IPS DF 6.9 (cell line): Measurements from ENCODE around the gene NCK2.

Source experiments
- DNase-seq: peaks from one replicate; pipeline ENCODE4 v3.0.0-alpha.2; 2013; ENCODE audit warnings: low read depth, low spot score
- H3K27ac ChIP-seq: one replicate; pipeline ENCODE4 v1.5.1; 2013; ENCODE audit warnings: low read length, control low read depth
- H3K27me3 ChIP-seq: 2 replicates; pipeline ENCODE4 v1.6.1; 2013; ENCODE audit warnings: mild to moderate bottlenecking, low read length; ENCODE audit not compliant: control insufficient read depth, insufficient read depth
- H3K36me3 ChIP-seq: 2 replicates; pipeline ENCODE4 v1.6.1; 2013; ENCODE audit warnings: low read length; ENCODE audit not compliant: control insufficient read depth, insufficient read depth
- H3K4me1 ChIP-seq: 2 replicates; pipeline ENCODE4 v1.6.1; 2013; ENCODE audit warnings: low read length; ENCODE audit not compliant: control insufficient read depth, insufficient read depth
- H3K4me3 ChIP-seq: 2 replicates; pipeline ENCODE4 v1.5.1; 2013; ENCODE audit warnings: mild to moderate bottlenecking, low read length
- H3K9me3 ChIP-seq: 2 replicates; pipeline ENCODE4 v1.6.1; 2013; ENCODE audit warnings: low read length, inconsistent platforms; ENCODE audit not compliant: control insufficient read depth, insufficient read depth
- WGBS: extraction: QIAGEN DNeasy Blood & Tissue Kit; methylation state at CpG from one replicate; pipeline ENCODE4 v1.1.7; 2013; ENCODE audit warnings: mixed read lengths, missing lambda C conversion rate; ENCODE audit not compliant: insufficient read length, insufficient coverage; 5-methylcytosine and 5-hydroxymethylcytosine counted together

Gene NCK2

DNA sequence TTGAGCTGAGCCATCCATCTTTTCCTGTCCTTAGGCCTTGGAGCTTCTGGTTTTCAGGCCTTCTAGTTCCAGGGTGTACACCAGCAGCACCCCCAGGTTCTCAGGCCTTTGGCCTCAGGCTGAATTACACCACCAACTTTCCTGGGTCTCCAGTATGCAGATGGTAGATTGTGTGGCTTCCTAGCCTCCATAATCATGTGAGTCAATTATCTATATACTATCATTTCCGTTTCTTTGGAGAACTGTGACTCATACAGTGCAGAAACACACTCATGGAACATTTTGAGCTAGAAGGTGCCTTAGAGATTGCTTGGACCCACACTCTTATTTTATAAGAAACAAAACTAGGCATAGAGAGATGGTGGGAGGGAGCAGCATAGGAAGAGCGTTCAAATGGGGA is 167.4 kb downstream of the NCK2 start:
- no peak for DNase-seq
- H3K4me3 ChIP-seq = no peak overlapping the region
- no peaks in the 10 kb centered on the region for H3K36me3 ChIP-seq
- no peak overlapping the region for H3K27ac ChIP-seq
- H3K9me3 ChIP-seq = no peaks in the 10 kb centered on the region
- H3K27me3 ChIP-seq = no peaks in the 10 kb centered on the region
- H3K4me1 ChIP-seq = no peaks in the 10 kb centered on the region
- WGBS = no CpG with 5 or more reads among the region's 2 CpGs

GRCh38 chr2:105915005-105915558 is 170.4 kb downstream of the NCK2 start:
- no peak for DNase-seq
- H3K4me1 ChIP-seq = no peaks in the 10 kb centered on the region
- no peak overlapping the region for H3K4me3 ChIP-seq
- WGBS = no CpG with 5 or more reads among the region's 2 CpGs
- H3K9me3 ChIP-seq = no peaks in the 10 kb centered on the region
- no peak overlapping the region for H3K27ac ChIP-seq
- H3K27me3 ChIP-seq = no peaks in the 10 kb centered on the region
- H3K36me3 ChIP-seq = no peaks in the 10 kb centered on the region

- H3K9me3 ChIP-seq = no peaks in the 10 kb centered on the region
- WGBS = no CpG with 5 or more reads among the region's 4 CpGs
Measured at GRCh38 chr2:105917226-105917625, 172.5 kb downstream of the NCK2 start.

DNA sequence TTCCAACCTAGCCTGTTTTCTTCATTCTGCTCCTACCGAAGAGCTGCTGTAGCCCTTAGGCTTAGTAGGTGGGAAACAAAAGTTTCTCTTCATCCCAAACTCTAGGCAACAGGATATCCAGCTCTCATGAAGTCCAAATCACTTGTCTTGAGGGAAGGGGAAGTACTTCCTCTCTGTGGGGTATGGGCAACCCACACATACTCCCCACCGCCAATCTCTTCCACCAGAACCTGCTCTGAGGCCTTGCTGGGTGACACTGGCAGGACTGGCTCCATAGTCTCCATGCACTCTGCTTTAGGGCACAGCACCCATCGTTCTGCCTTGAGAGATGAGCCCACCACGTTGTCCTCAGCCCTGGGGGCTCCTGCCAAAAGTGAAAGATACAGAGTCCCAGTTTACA is 173.0 kb downstream of the NCK2 start:
- no peaks in the 10 kb centered on the region for H3K27me3 ChIP-seq
- no peaks in the 10 kb centered on the region for H3K4me1 ChIP-seq
- no peak for DNase-seq
- no CpG with 5 or more reads among the region's 4 CpGs for WGBS
- no peaks in the 10 kb centered on the region for H3K9me3 ChIP-seq
- H3K4me3 ChIP-seq = no peak overlapping the region
- no peaks in the 10 kb centered on the region for H3K36me3 ChIP-seq
- no peak overlapping the region for H3K27ac ChIP-seq

More at GRCh38 chr2:105917226-105917625, 172.5 kb downstream of the NCK2 start:
- Histone ChIP-seq H3K4me3 (no peak overlapping the region), H3K27me3 (no peaks in the 10 kb centered on the region), H3K27ac (no peak overlapping the region), H3K36me3 (no peaks in the 10 kb centered on the region), H3K4me1 (no peaks in the 10 kb centered on the region)
- no peak for DNase-seq

GRCh38 chr2:105919191-105919811 is 174.6 kb downstream of the NCK2 start:
- DNase-seq = no peak

DNA sequence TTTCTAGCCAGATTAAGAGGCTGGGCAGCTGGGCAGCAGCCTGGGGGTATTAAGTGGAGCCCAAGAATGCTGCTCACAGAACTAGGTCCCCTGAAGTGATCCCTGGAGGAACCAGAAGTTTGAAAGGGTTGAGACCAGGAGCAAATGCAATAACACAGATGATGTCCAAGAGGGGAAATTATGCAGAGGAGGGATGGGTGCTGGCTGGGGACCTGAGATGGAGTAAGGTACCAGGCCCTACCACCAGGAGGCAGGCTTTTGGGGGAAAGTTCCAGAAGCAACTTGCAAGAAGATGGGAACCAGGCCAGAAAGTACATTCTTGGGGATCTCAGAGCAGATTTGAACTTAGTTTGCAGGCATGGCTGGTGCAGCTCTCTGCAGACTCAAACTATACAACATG is 175.1 kb downstream of the NCK2 start:
- DNase-seq = peak; percentile 25
- no peak overlapping the region for H3K4me3 ChIP-seq
- no peaks in the 10 kb centered on the region for H3K27me3 ChIP-seq
- no peaks in the 10 kb centered on the region for H3K9me3 ChIP-seq
- H3K4me1 ChIP-seq = no peaks in the 10 kb centered on the region
- H3K36me3 ChIP-seq = no peaks in the 10 kb centered on the region
- H3K27ac ChIP-seq = no peak overlapping the region

More at GRCh38 chr2:105919191-105919811, 174.6 kb downstream of the NCK2 start:
- Histone ChIP-seq H3K27ac (no peak overlapping the region), H3K9me3 (no peaks in the 10 kb centered on the region), H3K4me3 (no peak overlapping the region), H3K27me3 (no peaks in the 10 kb centered on the region), H3K4me1 (no peaks in the 10 kb centered on the region), H3K36me3 (no peaks in the 10 kb centered on the region)
- no CpG with 5 or more reads among the region's 3 CpGs for WGBS

GRCh38 chr2:105924271-105924670 is 179.6 kb downstream of the NCK2 start:
- H3K27me3 ChIP-seq = no peaks in the 10 kb centered on the region
- H3K9me3 ChIP-seq = no peaks in the 10 kb centered on the region
- no peak overlapping the region for H3K4me3 ChIP-seq
- no CpG with 5 or more reads among the region's 6 CpGs for WGBS
- H3K27ac ChIP-seq = no peak overlapping the region
- no peaks in the 10 kb centered on the region for H3K36me3 ChIP-seq
- DNase-seq = no peak
- H3K4me1 ChIP-seq = no peaks in the 10 kb centered on the region; the same call in 1 of the 2 replicates

DNA sequence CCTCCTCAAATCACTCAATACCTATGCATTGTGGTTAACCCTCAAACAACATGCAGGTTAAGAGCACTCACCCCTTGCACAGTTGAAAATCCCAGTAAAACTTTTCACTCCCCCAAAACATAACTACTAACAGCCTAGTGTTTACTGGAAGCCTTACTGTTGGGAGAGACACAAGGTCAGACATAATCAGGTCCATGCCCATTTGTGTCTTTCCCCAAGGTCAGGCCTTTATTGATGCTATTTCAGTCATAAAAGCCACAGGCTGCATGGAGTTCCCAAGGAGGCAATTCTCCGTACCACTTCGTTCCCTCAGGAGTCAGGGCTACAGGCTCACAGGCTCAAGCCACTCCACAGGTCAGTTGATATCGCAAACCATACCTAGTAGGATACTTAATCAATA is 180.2 kb downstream of the NCK2 start:
- Histone ChIP-seq H3K4me1 (no peaks in the 10 kb centered on the region; the same call in 1 of the 2 replicates), H3K27me3 (no peaks in the 10 kb centered on the region), H3K36me3 (no peaks in the 10 kb centered on the region), H3K9me3 (no peaks in the 10 kb centered on the region), H3K27ac (no peak overlapping the region), H3K4me3 (no peak overlapping the region)
- no peak for DNase-seq
- no CpG with 5 or more reads among the region's 3 CpGs for WGBS

GRCh38 chr2:105925390-105925789 is 180.7 kb downstream of the NCK2 start:
- no peak for DNase-seq
- Histone ChIP-seq H3K4me1 (no peaks in the 10 kb centered on the region; the same call in 1 of the 2 replicates), H3K36me3 (no peaks in the 10 kb centered on the region), H3K4me3 (no peak overlapping the region), H3K27me3 (no peaks in the 10 kb centered on the region), H3K9me3 (no peaks in the 10 kb centered on the region), H3K27ac (no peak overlapping the region)
- WGBS = no CpG with 5 or more reads among the region's 6 CpGs

- Histone ChIP-seq H3K27ac (no peak overlapping the region), H3K9me3 (no peaks in the 10 kb centered on the region), H3K4me3 (no peak overlapping the region), H3K36me3 (no peaks in the 10 kb centered on the region), H3K4me1 (no peaks in the 10 kb centered on the region; the same call in 1 of the 2 replicates), H3K27me3 (no peaks in the 10 kb centered on the region)
- no peak for DNase-seq
- no CpG with 5 or more reads among the region's 3 CpGs for WGBS
Measured at GRCh38 chr2:105926960-105927678, 182.4 kb downstream of the NCK2 start.
